GM10266 (cell line): ENCODE results near the gene C11orf21.

Experiments used
- DNase-seq: peaks from one replicate; pipeline ENCODE4 v3.0.0; 2012; ENCODE audit errors: extremely low spot score
- CTCF ChIP-seq: IDR thresholded peaks from 2 replicates; pipeline ENCODE4 v1.5.1; 2012; ENCODE audit warnings: mild to moderate bottlenecking, low read depth; ENCODE audit not compliant: control insufficient read depth, insufficient read depth; ENCODE audit errors: missing control alignments

Gene C11orf21

GRCh38 chr11:2319791-2320472, 18.2 kb upstream of the C11orf21 start:
- no peak for TF ChIP-seq CTCF

GRCh38 chr11:2318707-2319106, 17.0 kb upstream of the C11orf21 start:
- no peak for TF ChIP-seq CTCF
- no peak for DNase-seq

More at GRCh38 chr11:2319791-2320472, 18.2 kb upstream of the C11orf21 start:
- no peak for DNase-seq

- no peak for DNase-seq
These were observed 16.4 kb upstream of the C11orf21 start for GRCh38 chr11:2318123-2318522.

GRCh38 chr11:2317354-2318050, 15.8 kb upstream of the C11orf21 start:
- no peak for DNase-seq
- TF ChIP-seq CTCF = no peak

More at GRCh38 chr11:2318123-2318522, 16.4 kb upstream of the C11orf21 start:
- TF ChIP-seq CTCF = no peak

- no peak for TF ChIP-seq CTCF
- DNase-seq = no peak
These were observed 15.2 kb upstream of the C11orf21 start for GRCh38 chr11:2316963-2317244.

GRCh38 chr11:2316169-2316962, 14.6 kb upstream of the C11orf21 start:
- no peak for TF ChIP-seq CTCF
- no peak for DNase-seq
